ENCODE measurements around the gene RPS6KB1. TPM values are rescaled to one million over a fixed set of nuclear protein-coding genes. Genes with fewer than 3 reads are reported as not detected.

The RPS6KB1 gene
- total and polyA plus RNA-seq, 2 of the 8 experiments (the other 6 are each of a cell fraction or from before 2014, with no cell fraction given) = 3.4 to 28.4 TPM

DNA sequence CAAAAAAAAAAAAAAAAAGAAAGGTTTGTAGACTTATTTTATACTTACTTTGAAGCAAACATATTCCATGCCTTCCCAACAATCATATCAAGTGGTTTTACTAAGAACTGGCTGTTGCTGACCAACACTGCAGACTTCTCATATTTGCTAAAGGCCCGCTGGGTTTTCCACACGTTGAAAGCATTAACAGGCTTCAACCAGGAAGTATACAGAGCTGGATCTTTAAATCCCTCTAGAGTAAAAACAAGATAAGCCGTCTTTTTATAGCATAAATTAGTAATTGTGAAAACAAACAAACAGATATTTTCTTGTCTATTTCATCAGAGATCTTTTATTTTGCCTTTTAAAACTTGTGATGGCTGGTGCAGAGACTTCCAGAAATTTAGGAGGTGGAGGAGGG, 29.3 kb upstream of the RPS6KB1 start (continued):
- TF ChIP-seq, protein P1, sequence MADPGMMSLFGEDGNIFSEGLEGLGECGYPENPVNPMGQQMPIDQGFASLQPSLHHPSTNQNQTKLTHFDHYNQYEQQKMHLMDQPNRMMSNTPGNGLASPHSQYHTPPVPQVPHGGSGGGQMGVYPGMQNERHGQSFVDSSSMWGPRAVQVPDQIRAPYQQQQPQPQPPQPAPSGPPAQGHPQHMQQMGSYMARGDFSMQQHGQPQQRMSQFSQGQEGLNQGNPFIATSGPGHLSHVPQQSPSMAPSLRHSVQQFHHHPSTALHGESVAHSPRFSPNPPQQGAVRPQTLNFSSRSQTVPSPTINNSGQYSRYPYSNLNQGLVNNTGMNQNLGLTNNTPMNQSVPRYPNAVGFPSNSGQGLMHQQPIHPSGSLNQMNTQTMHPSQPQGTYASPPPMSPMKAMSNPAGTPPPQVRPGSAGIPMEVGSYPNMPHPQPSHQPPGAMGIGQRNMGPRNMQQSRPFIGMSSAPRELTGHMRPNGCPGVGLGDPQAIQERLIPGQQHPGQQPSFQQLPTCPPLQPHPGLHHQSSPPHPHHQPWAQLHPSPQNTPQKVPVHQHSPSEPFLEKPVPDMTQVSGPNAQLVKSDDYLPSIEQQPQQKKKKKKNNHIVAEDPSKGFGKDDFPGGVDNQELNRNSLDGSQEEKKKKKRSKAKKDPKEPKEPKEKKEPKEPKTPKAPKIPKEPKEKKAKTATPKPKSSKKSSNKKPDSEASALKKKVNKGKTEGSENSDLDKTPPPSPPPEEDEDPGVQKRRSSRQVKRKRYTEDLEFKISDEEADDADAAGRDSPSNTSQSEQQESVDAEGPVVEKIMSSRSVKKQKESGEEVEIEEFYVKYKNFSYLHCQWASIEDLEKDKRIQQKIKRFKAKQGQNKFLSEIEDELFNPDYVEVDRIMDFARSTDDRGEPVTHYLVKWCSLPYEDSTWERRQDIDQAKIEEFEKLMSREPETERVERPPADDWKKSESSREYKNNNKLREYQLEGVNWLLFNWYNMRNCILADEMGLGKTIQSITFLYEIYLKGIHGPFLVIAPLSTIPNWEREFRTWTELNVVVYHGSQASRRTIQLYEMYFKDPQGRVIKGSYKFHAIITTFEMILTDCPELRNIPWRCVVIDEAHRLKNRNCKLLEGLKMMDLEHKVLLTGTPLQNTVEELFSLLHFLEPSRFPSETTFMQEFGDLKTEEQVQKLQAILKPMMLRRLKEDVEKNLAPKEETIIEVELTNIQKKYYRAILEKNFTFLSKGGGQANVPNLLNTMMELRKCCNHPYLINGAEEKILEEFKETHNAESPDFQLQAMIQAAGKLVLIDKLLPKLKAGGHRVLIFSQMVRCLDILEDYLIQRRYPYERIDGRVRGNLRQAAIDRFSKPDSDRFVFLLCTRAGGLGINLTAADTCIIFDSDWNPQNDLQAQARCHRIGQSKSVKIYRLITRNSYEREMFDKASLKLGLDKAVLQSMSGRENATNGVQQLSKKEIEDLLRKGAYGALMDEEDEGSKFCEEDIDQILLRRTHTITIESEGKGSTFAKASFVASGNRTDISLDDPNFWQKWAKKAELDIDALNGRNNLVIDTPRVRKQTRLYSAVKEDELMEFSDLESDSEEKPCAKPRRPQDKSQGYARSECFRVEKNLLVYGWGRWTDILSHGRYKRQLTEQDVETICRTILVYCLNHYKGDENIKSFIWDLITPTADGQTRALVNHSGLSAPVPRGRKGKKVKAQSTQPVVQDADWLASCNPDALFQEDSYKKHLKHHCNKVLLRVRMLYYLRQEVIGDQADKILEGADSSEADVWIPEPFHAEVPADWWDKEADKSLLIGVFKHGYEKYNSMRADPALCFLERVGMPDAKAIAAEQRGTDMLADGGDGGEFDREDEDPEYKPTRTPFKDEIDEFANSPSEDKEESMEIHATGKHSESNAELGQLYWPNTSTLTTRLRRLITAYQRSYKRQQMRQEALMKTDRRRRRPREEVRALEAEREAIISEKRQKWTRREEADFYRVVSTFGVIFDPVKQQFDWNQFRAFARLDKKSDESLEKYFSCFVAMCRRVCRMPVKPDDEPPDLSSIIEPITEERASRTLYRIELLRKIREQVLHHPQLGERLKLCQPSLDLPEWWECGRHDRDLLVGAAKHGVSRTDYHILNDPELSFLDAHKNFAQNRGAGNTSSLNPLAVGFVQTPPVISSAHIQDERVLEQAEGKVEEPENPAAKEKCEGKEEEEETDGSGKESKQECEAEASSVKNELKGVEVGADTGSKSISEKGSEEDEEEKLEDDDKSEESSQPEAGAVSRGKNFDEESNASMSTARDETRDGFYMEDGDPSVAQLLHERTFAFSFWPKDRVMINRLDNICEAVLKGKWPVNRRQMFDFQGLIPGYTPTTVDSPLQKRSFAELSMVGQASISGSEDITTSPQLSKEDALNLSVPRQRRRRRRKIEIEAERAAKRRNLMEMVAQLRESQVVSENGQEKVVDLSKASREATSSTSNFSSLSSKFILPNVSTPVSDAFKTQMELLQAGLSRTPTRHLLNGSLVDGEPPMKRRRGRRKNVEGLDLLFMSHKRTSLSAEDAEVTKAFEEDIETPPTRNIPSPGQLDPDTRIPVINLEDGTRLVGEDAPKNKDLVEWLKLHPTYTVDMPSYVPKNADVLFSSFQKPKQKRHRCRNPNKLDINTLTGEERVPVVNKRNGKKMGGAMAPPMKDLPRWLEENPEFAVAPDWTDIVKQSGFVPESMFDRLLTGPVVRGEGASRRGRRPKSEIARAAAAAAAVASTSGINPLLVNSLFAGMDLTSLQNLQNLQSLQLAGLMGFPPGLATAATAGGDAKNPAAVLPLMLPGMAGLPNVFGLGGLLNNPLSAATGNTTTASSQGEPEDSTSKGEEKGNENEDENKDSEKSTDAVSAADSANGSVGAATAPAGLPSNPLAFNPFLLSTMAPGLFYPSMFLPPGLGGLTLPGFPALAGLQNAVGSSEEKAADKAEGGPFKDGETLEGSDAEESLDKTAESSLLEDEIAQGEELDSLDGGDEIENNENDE (IDR thresholded peaks at IDR 0.05; ENCODE audit: insufficient replicate concordance, low read length) = no peak
- TF ChIP-seq TCF12 (IDR thresholded peaks at IDR 0.05; ENCODE audit: low read depth, low read length) (no peak), FOSL1 (IDR thresholded peaks at IDR 0.05; ENCODE audit: insufficient read depth, low read depth, low read length) (no peak), CEBPB (IDR thresholded peaks at IDR 0.05; ENCODE audit: low read depth, low read length) (no peak), JUN (IDR thresholded peaks at IDR 0.05; ENCODE audit: low read depth, low read length) (no peak), RBBP5 (IDR thresholded peaks at IDR 0.05; ENCODE audit: borderline replicate concordance, low read depth, low read length) (no peak), EZH2 (IDR thresholded peaks at IDR 0.05; ENCODE audit: low read depth, low read length, severe bottlenecking) (no peak), CBX8 (IDR thresholded peaks at IDR 0.05; ENCODE audit: borderline replicate concordance, low read depth, low read length) (no peak), POLR2AphosphoS5 (IDR thresholded peaks at IDR 0.05; ENCODE audit: low read depth, low read length) (no peak), CREB1 (IDR thresholded peaks at IDR 0.05) (no peak)
- TF ChIP-seq, protein P2, sequence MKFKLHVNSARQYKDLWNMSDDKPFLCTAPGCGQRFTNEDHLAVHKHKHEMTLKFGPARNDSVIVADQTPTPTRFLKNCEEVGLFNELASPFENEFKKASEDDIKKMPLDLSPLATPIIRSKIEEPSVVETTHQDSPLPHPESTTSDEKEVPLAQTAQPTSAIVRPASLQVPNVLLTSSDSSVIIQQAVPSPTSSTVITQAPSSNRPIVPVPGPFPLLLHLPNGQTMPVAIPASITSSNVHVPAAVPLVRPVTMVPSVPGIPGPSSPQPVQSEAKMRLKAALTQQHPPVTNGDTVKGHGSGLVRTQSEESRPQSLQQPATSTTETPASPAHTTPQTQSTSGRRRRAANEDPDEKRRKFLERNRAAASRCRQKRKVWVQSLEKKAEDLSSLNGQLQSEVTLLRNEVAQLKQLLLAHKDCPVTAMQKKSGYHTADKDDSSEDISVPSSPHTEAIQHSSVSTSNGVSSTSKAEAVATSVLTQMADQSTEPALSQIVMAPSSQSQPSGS (IDR thresholded peaks at IDR 0.05; ENCODE audit: low read length) = no peak

Measured in H1 (cell line).